ENCODE data around the gene PHETA2. TPM values are rescaled to one million over a fixed set of nuclear protein-coding genes. Genes with fewer than 3 reads are reported as not detected.

The PHETA2 gene
- total RNA-seq, 1 donor from 2014 or later = 5.2 TPM

DNA sequence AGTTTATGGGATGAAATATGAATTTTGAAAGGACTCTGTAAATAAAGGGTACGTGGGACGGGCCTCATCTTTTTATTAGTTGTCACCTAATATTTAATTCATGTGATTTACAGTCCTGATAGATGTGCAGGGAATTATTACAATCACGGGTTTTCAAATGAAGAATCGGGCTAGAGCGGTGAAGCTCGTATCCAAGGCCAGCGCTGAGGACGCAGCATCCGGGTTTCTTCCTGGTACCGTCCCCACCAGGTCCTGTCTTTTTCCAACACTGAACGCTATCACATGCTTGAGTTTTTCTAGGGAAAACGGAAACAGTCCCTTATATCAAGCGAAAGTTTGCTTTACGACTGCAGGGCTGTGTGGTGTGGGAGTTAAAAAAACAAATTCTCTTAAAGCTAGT lies 6.2 kb downstream of the PHETA2 start:
- no peak for TF ChIP-seq CTCF (IDR thresholded peaks at IDR 0.05; ENCODE audit: unreplicated experiment)
- no peak for DNase-seq (ENCODE audit: low spot score, unreplicated experiment)
- Mint-ChIP-seq H3K36me3 (ENCODE audit: insufficient read depth) (peaks cover 10% of the 10 kb centered on the region), H3K4me1 (ENCODE audit: low read depth) (peaks cover 19% of the 10 kb centered on the region), H3K4me3 (ENCODE audit: low read depth) (peak overlapping the region; percentile 93), H3K27ac (peak overlapping the region; percentile 98), H3K9me3 (ENCODE audit: low read depth) (no peaks in the 10 kb centered on the region), H3K27me3 (no peaks in the 10 kb centered on the region)

- DNase-seq (ENCODE audit: low spot score, unreplicated experiment) = no peak
- H3K4me1 Mint-ChIP-seq (ENCODE audit: low read depth) = peaks cover 19% of the 10 kb centered on the region
- no peak overlapping the region for H3K4me3 Mint-ChIP-seq (ENCODE audit: low read depth)
- no peaks in the 10 kb centered on the region for H3K9me3 Mint-ChIP-seq (ENCODE audit: low read depth)
- no peak overlapping the region for H3K27ac Mint-ChIP-seq
- H3K27me3 Mint-ChIP-seq = no peaks in the 10 kb centered on the region
- no peak for TF ChIP-seq CTCF (IDR thresholded peaks at IDR 0.05; ENCODE audit: unreplicated experiment)
- H3K36me3 Mint-ChIP-seq (ENCODE audit: insufficient read depth) = peaks cover 19% of the 10 kb centered on the region
These were observed 9.1 kb downstream of the PHETA2 start for GRCh38 chr22:42083119-42083518.

- TF ChIP-seq CTCF (IDR thresholded peaks at IDR 0.05; ENCODE audit: unreplicated experiment) = no peak
- no peak for DNase-seq (ENCODE audit: low spot score, unreplicated experiment)
- peaks cover 15% of the 10 kb centered on the region for H3K4me1 Mint-ChIP-seq (ENCODE audit: low read depth)
- no peaks in the 10 kb centered on the region for H3K9me3 Mint-ChIP-seq (ENCODE audit: low read depth)
- H3K27ac Mint-ChIP-seq = peak overlapping the region; percentile 57
- no peaks in the 10 kb centered on the region for H3K27me3 Mint-ChIP-seq
- H3K36me3 Mint-ChIP-seq (ENCODE audit: insufficient read depth) = peaks cover 26% of the 10 kb centered on the region
- H3K4me3 Mint-ChIP-seq (ENCODE audit: low read depth) = no peak overlapping the region
These were observed 10.8 kb downstream of the PHETA2 start for GRCh38 chr22:42084874-42085273.

- H3K27ac Mint-ChIP-seq = no peak overlapping the region
- no peak for DNase-seq (ENCODE audit: low spot score, unreplicated experiment)
- H3K4me3 Mint-ChIP-seq (ENCODE audit: low read depth) = no peak overlapping the region
- no peak for TF ChIP-seq CTCF (IDR thresholded peaks at IDR 0.05; ENCODE audit: unreplicated experiment)
- H3K27me3 Mint-ChIP-seq = no peaks in the 10 kb centered on the region
- H3K36me3 Mint-ChIP-seq (ENCODE audit: insufficient read depth) = peaks cover 28% of the 10 kb centered on the region
- H3K9me3 Mint-ChIP-seq (ENCODE audit: low read depth) = no peaks in the 10 kb centered on the region
- peaks cover 7% of the 10 kb centered on the region for H3K4me1 Mint-ChIP-seq (ENCODE audit: low read depth)
These were observed 12.0 kb downstream of the PHETA2 start for GRCh38 chr22:42086051-42086450.

DNA sequence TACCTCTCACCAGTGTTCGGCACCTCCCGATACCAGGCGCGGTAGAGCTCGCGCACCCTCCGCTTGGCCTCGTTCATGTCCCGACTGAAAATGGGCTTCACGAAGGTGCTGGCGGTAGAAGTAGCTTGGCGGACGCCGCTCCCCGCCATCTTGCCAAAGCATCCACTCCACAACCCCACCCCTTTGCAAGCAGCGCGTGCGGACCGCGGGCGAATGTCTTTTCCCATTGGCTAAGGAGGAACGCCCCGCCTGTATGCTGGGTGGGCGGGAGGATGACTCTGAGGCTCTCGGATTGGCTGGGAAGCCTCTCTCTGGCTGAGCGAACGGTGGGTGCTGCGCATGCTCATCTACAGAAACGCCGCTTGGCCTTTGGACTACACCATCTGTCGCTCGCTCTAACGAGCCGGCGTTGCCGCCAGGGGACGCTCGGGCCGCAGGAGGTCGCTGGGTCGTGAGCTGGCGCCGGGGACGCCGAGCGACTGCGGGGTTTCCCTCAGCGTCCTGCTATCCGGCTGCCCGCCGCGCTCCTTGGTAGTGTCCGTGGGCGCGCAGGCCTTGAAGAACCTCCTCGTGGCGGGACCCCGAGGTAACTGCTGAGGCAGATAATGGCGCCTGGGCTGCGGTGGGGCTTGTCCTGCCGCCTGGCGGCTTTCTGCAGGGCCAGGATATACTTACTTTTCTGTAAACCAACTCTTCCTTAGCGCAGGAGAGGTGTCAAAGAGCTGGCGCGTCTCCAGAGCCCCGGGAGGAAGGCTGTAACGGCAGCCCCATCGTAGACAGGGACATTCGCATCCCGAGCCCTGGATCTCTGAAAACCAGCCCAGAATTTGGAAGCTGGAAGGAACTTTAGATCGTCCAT lies 16.8 kb downstream of the PHETA2 start, which contains the start of gene NDUFA6:
NDUFA6 (minus strand) TSS at position 177 of the 859 bp plus-strand sequence; CDS start at position 149, 28 bp downstream.
- Mint-ChIP-seq H3K27me3 (no peaks in the 10 kb centered on the region), H3K36me3 (ENCODE audit: insufficient read depth) (peaks cover 17% of the 10 kb centered on the region), H3K27ac (peak within 1 kb of the TSS; percentile 100), H3K4me3 (ENCODE audit: low read depth) (peak within 1 kb of the TSS; percentile 98), H3K4me1 (ENCODE audit: low read depth) (peaks cover 5% of the 10 kb centered on the region), H3K9me3 (ENCODE audit: low read depth) (no peaks in the 10 kb centered on the region)
- peak; percentile 97 for DNase-seq (ENCODE audit: low spot score, unreplicated experiment)
- peak; percentile 88 for TF ChIP-seq CTCF (IDR thresholded peaks at IDR 0.05; ENCODE audit: unreplicated experiment)
